DMS 273 treated with DMSO at 0.1 percent for 48 hours (cell line): ENCODE data around the gene APOO.
"Not testable (repeated sequence)": the region's sequence is repeated elsewhere in the genome, so short reads cannot be mapped to it uniquely, and the experiment has no call there.

Source experiments
- DNase-seq: peaks from one replicate; lab custom pipeline; 2025; lab: John Stamatoyannopoulos, UW

The APOO gene

DNA sequence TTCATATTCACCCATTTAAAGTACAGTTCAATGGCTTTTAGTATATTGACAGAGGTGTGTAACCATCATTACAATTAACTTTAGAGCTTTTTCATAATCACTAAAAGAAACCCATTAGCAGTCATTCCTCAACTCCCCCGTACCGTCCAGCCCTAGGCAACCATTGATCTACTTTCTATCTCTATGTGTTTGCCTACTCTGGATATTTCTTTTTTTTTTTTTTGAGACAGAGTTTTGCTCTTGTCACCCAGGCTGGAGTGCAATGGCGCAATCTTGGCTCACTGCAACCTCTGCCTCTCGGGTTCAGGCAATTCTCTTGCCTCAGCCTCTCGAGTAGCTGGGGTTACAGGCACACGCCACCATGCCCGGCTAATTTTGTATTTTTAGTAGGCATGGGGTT, 48.5 kb downstream of the APOO start:
- not testable (repeated sequence) for DNase-seq

DNA sequence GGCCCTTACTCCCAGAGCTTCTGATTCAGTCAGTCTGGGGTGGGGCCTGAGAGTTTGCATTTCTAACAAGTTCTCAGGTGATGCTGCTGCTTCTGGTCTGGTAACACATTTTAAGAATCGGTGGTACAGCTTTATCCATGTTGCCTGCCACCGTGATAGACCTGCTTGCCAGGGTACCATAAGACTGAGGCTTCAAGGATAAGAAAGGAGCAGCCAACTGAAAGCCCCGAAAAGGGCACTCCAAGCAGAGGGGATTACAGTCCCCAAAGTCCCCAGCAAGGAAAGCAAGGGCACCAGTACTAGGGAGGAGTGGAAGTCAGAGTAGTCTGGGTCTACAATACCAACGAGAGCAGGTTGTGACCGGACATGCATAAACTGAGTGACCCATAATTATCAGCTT, 49.8 kb downstream of the APOO start:
- no peak for DNase-seq

DNA sequence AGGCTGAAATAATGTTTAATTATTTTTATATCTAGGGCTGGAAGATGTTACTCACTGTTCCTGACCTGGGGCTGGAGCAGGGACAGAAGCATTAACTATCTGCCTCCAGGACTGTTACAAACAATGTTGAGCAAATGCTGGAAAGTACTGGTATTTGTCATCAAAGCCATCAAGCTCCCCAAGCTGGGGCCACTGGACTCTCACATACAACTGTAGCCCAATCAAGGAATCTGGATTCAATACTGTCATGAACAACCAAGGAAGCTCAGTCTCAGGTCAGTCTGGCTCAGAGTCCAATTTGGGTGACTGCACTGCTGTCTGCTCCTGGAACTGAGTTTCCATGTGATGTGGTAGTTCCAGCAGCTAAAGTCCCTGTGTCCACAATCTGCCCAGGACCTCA, 50.4 kb downstream of the APOO start:
- DNase-seq: no peak

DNA sequence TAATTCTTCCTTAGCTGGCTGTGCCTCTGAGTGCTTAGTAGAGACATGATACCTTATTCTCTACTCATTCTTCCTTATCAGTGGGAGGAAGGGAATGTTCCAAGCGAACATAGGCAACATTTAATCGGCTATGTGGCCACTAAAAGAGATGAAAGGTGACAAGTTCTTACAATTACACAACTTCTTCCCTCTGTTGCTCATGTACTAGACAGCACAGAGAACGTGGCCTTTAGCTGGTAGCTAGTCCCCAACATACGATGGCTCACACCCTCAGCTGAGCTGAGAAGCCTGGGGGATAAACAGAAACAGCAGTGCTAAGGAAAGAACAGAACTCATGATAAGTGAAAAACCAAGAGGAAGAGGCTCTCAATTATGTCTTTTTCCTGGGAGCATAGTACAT, 52.2 kb downstream of the APOO start:
- DNase-seq: no peak

DNA sequence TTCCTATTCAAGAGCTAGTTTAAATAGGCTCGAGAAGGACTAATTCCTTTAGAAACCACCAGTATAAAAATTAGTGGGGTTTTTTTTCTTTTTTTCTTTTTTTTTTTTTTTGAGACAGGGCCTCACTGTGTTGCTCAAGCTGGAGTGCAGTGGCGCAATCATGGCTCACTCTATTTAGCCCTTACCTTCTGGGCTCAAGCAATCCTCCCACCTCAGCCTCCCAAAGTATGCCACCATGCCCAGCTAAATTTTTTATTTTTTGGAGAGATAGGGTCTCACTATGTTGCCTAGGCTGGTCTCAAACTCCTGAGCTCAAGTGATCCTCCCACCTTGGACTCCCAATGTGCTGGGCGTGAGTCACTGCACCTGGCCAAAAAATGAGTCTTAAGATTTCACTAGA, 52.8 kb downstream of the APOO start:
- DNase-seq: no peak

DNA sequence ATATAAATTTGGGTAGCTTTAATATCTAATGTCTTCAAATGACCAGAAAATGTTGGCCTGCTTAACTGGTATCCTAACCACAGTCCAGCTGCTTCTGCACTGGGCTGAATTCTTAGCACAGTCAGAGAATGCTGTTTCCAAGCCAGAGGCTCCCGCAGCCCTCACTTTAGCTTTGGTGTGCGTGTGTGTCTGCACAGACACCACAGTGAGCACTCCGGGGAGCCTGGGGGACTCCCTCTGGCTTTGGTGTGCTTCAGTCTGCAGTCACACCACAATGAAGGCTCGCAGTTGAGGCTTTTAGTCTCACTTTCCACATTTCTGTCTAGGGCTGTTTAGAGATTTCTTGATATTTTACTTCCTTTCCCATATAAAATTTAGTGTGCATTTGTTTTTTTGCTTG, 53.6 kb downstream of the APOO start:
- no peak for DNase-seq

DNA sequence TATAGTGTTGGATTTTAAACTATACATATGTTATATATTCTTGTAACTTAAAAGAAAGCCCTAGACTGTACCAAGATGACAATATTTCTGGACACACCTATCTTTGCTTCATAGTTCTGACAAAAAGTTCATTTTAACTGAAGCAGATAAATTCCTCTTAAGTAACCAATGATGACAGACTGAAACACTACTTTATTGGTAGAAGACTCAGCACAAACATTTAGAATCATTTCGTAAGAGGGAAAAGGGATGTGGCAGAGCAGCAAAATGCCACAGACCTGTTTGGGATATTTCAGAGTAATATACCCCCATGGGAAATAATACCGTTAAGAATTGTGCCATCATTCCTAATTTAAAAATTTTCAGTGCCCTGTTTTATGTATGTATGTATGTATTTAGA, 56.2 kb downstream of the APOO start:
- no peak for DNase-seq

DNA sequence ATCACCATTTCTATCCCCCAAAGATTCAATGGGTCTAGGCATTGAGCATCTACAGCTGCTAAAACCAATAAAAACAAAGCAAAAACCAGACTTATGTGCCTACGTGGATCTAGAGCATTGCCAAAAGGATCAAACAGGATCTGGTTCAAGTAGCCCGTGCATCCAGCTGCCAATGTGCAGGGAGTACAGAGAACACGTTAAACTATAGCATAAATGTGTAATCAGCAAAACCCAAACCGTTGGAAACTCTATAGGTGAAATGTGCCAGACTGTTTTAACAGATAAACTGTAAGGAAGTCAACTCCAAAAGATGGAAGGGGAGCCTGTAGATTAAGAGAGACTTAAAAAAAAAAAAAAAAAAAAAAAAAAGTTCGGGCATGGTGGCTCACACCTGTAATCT, 58.5 kb downstream of the APOO start:
- DNase-seq: no peak

DNA sequence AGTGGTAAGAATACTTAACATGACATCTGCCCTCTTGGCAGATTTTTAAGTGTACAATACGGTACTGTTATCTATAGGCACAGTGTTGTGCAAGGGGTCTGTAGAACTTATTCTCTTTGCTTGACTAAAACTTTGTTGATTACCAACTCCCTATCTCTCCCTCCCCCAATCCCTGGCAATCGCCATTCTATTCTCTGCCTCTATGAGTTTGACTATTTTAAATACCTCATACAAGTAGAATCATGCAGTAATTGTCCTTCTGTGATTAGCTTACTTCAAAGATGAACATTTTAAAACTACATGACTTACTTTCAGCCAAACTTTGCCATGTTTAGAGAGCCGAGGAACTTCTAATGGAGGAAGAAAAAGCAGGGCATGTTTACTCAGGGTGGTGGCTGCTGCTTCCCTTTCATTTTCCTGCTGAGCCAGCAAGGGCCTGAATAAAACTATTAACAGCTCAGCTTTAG, 62.4 kb downstream of the APOO start:
- no peak for DNase-seq

DNA sequence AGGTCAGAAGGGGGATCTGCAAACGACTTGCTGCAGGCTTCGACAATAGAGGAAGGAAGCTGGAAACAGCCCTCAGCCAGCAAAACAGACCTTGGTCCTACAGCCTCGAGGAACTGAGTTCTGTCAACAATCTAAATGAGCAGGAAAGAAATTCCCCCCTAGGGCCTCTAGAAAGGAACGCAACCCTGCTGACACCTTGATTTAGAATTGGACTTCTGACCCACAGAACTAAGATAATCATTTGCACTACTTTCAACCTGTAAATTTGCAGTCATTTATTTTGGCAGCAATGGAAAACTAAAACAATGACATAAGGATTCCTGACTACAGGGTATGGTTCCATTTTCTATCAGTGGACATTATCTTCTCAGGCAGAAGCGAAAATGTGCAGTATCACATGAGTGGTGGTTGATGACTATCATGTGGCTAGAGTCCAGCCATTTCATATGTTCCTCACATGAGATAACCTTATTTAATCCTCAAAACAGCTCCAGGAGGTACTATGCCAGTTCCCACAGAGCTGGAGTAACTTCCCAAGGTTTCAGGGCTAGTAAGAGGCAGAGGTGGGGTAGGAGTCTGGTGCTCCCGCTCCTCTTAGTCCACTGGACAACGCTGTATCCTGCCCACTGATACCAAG, 63.1 kb downstream of the APOO start:
- no peak for DNase-seq

DNA sequence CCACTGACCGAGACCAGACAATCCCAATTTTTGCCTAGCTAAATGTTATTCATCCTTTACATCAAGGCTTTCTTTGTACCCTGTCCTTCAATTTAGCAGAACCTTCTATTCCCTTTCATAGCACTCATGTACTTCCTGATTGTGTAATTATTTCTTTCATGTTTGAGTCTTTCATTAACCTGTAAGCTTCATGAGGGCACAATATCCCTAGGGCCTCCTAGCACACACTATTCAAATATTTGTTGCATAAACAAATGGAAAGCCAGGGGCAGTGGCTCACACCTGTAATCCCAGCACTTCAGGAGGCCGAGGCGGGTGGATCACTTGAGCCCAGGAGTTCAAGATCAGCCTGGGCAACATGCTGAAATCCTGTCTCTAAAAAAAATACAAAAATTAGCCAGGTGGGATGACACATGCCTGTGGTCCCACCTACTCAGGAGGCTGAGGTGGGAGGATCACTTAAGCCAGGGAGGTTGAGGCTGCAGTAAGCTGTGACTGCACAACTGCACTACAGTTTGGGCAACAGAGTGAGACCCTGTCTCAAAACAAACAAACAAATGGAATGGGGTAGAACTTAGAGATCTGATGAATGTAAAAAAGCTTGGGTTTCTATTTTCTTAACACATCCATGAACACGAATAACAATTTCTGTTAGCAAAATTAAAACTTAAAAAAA, 65.8 kb downstream of the APOO start:
- no peak for DNase-seq

DNA sequence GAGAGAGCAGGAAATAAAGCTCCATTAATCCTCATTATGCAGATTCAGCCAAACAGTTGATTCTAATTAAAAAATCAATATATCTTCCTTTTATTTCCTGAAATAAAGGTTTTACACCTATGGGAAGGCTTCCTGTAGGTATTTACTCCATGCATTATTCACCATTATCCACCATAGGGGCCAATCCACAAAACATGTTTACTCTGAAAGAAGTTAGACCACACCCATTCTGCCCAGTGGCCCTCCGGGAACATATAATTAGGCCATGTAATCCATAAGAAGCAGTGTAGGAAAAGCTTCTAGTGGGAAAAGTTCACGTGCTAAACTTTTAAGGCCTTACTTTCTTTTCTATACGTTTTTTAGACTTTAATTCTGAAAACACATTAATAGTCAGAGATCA, 67.1 kb downstream of the APOO start:
- DNase-seq: no peak

DNA sequence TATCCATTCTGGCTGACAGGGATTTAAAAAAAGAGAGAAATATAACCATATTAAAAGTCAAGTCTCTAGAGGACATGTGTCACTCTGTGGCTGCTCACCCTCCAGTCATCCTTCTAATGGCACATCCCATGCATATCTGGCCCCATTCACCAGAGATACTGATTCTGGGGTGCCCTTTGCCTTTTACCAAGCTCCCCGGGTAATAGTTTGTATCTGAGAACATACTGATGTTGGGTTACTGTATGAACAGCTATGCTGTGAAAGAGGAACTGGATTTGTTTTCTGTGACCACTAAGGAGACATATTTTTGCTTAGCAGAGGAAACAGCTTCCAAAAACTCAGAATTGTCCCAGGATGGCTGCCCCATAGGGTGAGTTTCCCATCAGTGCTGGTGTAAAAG, 68.8 kb downstream of the APOO start:
- DNase-seq: no peak

DNA sequence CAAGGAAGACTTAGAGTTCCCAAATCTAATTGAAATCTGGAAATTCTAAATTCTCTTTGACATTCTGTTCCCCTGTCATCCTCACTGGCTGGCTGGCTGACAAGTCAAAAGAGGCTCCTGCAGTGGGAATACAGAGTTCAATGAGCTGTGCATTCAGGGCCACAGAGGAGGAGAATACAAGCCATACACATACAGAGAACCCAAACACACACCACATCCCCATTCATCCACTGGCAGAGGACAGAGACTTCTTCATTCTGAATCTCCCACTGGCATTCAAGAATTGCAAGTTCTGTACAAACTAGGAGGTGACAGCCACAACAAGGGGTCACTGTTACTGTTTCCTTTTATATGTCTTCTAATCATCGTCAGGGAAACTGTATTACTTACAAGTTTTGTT, 75.0 kb downstream of the APOO start:
- DNase-seq: no peak

DNA sequence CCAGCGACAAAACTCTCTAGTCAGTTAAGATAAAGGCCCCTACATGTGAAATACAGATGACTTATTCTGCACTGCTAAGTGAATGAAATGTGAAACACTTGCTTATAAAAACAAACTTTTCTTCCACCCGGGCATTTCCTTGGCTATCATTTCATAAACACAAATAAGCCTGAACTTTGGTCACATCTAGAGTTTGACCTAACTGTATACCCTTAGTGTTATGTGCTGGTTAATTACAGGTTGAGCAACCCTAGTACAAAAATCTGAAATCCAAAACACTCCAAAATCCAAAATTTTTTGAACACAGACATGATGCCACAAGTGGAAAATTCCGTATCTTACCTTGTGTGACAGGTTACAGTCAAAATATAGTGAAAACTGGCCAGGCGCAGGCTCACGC, 78.9 kb downstream of the APOO start:
- DNase-seq: no peak

DNA sequence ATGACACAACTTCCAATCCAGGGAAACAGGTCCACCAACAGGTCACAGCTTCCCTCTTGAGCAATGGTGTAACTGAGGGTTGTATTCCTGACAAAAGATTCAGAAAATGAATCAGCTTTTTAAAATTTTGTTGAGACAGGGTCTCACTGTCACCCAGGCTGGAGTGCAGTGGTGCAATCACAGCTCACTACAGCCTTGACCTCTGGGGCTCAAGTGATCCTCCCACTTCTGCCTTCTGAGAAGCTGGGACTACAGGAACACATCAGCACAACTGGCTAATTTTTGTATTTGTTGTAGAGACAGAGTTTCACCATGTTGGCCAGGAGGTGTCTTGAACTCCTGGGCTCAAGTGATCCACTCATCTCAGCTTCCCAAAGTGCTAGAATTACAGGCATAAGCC, 81.1 kb downstream of the APOO start:
- DNase-seq: no peak

DNA sequence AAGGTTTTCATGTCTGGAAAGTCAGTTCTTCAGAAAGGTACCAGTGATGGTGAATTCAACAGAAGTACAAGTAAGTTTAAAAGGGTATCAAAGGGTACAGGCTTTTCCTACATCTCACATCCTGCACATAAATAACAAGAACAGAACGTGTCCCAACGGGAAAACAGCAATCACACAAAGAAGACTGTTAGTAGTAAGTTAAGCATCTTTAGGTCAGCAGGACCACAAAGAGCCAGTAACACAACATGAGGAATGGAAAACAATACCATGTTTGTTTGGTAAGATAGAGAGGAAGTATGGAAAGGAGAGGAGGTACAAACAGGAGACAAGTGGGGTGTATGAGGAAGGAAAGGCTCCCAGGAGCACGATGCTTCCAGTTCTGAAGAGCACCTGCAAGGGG, 81.5 kb downstream of the APOO start:
- DNase-seq: no peak

DNA sequence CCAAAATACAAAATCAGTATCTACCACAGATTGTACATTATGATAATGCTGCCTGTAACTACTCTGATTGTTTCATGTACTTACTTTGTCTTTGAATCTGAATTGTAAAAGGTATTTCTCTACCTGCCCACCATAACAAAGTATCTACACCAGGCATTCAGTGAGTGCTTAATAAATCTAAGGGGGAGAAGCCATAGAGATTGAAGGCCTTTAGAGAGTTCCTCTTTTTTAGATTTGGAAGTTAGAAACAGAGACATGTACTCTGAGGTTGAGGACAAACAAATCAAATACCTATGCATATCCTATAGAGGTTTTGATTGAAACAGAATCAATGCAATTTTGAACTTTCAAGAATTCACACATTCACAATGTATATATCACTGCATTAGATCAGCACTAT, 82.1 kb downstream of the APOO start:
- no peak for DNase-seq

DNA sequence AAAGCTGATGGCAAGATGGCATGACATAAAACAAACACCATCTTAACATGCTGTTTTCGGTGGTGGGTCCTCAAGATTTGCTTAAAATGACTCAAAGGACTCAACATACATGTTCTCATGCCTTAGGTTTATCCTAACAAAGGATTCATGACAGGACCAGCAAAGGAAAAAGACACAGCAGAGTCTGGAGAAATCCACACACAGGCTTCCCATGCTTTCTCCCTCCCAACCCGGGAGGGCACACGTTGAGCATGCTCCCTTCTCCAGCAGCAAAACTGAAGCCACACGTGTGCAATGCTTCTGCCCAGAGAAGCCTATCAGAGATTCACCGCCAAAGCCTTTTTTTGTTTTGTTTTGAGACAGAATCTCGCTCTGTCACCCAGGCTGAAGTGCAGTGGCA, 84.9 kb downstream of the APOO start:
- DNase-seq: no peak

DNA sequence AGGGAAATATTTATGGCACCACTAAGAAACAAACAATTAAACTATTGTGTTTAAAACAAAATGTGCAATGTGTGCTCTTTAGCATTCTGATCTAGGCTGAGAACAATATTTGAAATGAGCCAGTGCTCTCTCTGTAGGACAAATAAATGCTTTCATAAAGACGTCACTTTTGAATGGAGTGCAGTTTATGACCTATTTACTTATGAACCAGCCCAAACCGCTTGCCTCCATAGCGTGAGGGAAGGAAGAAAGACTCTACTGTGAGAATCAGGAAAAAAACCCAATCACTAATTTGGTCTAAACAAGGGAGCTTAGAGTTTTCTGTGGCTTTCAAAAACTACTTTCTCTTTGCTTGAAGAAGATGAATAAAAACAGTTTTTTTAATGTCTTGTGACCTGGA, 85.3 kb downstream of the APOO start:
- DNase-seq: no peak

DNA sequence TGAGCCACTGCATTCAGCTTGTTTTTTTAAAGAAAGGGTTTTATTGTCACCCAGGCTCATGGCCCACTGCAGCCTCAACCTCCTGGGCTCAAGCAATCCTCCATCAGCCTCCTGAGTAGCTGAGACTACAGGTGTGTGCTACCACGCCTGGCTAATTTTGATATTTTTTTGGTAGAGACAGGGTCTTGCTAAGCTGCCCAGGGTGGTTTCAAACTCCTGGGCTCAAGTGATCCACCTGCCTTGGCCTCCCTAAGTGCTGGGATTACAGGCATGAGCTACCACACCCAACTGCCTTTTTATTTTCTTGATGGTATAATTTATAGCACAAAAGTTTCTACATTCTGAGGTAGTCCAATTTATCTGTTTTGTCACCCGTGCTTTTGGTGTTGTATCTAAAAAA, 85.9 kb downstream of the APOO start:
- no peak for DNase-seq

DNA sequence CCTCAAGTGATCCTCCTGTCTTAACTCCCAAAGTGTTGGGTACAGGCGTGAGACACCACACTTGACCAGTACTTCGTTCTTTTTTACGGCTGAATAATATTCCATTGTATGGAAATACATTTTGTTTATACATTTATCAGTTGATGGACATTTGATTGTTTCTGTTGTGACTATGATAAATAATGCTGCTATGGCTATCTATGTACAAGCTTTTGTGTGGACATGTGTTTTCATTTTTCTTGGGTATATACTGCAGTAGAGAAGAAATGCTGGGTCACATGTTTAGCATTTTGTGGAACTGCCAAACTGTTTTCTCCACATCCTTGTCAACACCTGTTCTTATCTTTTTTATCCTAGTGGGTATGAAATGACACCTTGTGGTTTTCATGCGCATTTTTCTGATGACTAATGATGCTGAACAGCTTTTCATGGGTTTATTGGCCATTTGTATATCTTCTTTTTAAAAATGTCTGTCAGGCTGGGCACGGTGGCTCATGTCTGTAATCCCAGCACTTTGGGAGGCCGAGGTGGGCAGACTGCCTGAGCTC, 87.4 kb downstream of the APOO start:
- no peak for DNase-seq

DNA sequence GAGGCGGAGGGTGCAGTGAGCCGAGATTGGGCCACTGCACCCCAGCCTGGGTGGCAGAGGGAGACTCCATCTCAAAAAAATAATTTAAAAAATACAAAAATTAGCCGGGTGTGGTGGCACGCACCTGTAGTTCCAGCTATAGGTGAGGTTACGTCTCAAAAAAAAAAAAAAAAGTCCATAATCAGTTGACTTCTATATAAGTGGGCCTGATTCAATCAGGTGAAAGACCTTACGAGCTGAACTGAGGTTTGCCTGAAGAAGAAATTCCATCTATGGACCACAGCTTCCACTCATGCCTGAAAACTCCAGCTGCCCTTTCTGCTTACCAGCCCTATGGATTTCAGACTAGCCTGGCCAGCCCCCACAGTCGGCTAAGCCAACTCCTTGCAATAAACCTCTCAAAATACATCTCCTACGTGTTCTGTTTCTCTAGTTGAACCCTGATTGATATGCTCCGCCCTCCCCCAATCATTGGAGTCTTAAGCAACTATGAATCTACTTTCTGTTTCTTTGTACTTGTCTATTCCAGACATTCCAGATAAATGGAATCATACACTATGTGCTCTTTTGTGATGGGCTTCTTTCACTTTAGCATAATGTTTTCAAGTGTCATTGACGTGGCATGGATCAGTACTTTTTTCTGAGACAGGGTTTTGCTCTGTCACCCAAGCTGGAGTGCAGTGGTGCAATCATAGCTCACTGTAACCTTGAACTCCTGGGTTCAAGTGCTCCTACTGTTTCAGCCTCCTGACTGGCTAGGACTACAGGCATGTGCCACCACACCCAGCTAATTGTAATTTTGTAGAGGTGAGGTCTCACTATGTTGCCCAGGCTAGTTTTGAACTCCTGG, 88.1 kb downstream of the APOO start:
- DNase-seq: no peak
